Kidney (tissue), 14 donors: ENCODE data around the gene TMEM178B. TPM values are rescaled to one million over a fixed set of nuclear protein-coding genes. Genes with fewer than 3 reads are reported as not detected.

ENCODE experiments used
- DNase-seq, 5 donors: peaks; one replicate each; pipeline ENCODE4 v3.0.0-alpha.2; 2013 to 2020
- FAIRE-seq: peaks from 2 replicates; lab custom pipeline; 2012; peaks lifted over from hg19 to GRCh38; lab: Jason Lieb, UNC
- H3K27ac ChIP-seq, 2 donors: one replicate each; pipeline ENCODE4 v1.7.0; 2013; ENCODE audit warnings: low read depth in 2 of 2, low read length in 2 of 2, inconsistent platforms in 1 of 2
- H3K27me3 ChIP-seq: one replicate; pipeline ENCODE4 v1.7.1; 2013; ENCODE audit warnings: low read length, inconsistent platforms; ENCODE audit not compliant: control insufficient read depth, insufficient read depth
- H3K36me3 ChIP-seq, 3 donors: one replicate each; pipeline versions ENCODE4 v1.7.0 to v1.7.1; 2013; ENCODE audit warnings: low read length in 3 of 3, control low read depth in 1 of 3, inconsistent platforms in 1 of 3; ENCODE audit not compliant: insufficient read depth in 3 of 3, control insufficient read depth in 2 of 3
- H3K4me1 ChIP-seq, 3 donors: one replicate each; pipeline versions ENCODE4 v1.7.0 to v1.7.1; 2013; ENCODE audit warnings: low read length in 3 of 3, inconsistent platforms in 1 of 3, low read depth in 1 of 3; ENCODE audit not compliant: control insufficient read depth in 2 of 3, insufficient read depth in 2 of 3
- H3K4me3 ChIP-seq, 3 donors: one replicate each; pipeline versions ENCODE4 v1.7.0 to v1.8.1; 2013; ENCODE audit warnings: low read length in 3 of 3, control low read depth in 1 of 3, inconsistent platforms in 1 of 3
- H3K9ac ChIP-seq, 3 donors: one replicate each; pipeline versions ENCODE4 v1.7.0 to v1.7.1; 2013; ENCODE audit warnings: low read length in 3 of 3, control low read depth in 1 of 3, inconsistent platforms in 1 of 3
- H3K9me3 ChIP-seq, 3 donors: one replicate each; pipeline versions ENCODE4 v1.7.0 to v1.7.1; 2013; ENCODE audit warnings: low read length in 3 of 3, control low read depth in 1 of 3, inconsistent platforms in 1 of 3; ENCODE audit not compliant: control insufficient read depth in 2 of 3, insufficient read depth in 1 of 3
- intact Hi-C: fragments of 100-400 bp; cut with DNase I; formaldehyde crosslinking; loops from one replicate; pipeline ENCODE4 v1.11.1; 2022
- polyA plus RNA-seq: library from polyadenylated mRNA; stranded (reverse); fragments of 350-450 nt; fragmentation: Illumina TruSeq; extraction: RNeasy Lipid Tissue Mini Kit (QIAGEN cat#74804); gene quantifications from one replicate; pipeline ENCODE4 v1.2.3, GENCODE V29; 2014; ENCODE audit warnings: low read depth, low replicate concordance; ENCODE audit not compliant: insufficient read depth
- total RNA-seq: library from RNA; stranded (reverse); fragmentation: NEBNext Ultra II Directional; extraction: Animal tissue kit (Norgen Biotek cat#: 25700); gene quantifications from one replicate; pipeline ENCODE4 v1.2.1, GENCODE V29; 2021
- TF ChIP-seq, protein P1 (sequence below): IDR thresholded peaks from 3 replicates; pipeline ENCODE4 v1.5.1; 2012; ENCODE audit warnings: mild to moderate bottlenecking, moderate library complexity, borderline replicate concordance; ENCODE audit not compliant: insufficient read depth; ENCODE audit errors: extremely low read depth
- donor health status: control.
- donor health status: control.
- donor health status: control.
- donor health status: control.
- donor health status: control.
- donor health status: DM: yes; HTN: yes; CAD: no.
- donor health status: Normal renal cell carcinoma (clear cell type).

The TMEM178B gene
- total and polyA plus RNA-seq, 2 donors from 2014 or later = 0.58 to 20.0 TPM

DNA sequence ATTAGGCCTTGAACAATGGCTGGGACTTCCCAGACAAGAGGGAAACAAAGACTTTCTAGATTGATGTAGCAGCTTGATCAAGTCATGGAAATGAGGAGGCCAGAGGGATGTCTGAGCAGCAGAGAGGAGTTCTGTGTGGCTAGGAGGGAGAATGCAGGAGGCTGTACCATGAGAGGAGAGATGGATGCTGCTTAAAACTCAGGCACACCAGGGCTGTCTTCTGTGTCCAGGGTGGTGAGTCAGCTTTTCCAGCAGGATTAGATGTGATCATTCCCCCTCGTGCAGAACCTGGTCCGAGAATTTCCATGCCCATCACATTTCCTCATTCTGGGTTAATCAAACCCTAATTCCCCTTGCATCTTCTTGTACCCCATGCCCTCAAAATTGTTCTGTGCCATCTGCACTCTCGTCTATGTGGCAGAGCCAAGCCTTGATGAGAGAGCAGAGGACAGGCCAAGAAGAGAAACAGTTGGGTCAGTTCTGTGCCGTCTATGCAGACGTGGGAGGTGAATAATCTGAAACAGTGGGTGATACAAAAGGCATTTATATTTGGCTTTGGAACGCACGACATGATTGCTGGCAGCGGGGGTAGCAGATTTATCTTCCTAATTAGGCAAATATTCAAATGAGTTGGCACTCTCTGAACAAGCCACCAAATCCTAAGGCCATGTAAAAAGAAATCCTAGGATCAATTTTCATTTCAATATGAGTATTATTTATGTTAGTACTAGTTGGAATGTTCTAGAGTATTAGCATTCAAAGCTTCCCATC lies 160.7 kb downstream of the TMEM178B start:
- no peaks in the 10 kb centered on the region for H3K4me1 ChIP-seq
- H3K9me3 ChIP-seq = no peaks in the 10 kb centered on the region
- FAIRE-seq (no peak), DNase-seq (no peak)
- intact Hi-C loops = no loop called here
- H3K27ac ChIP-seq = no peak overlapping the region
- H3K36me3 ChIP-seq = no peaks in the 10 kb centered on the region
- H3K4me3 ChIP-seq = no peak overlapping the region
- no peak overlapping the region for H3K9ac ChIP-seq
- no peaks in the 10 kb centered on the region for H3K27me3 ChIP-seq
- TF ChIP-seq, protein P1, sequence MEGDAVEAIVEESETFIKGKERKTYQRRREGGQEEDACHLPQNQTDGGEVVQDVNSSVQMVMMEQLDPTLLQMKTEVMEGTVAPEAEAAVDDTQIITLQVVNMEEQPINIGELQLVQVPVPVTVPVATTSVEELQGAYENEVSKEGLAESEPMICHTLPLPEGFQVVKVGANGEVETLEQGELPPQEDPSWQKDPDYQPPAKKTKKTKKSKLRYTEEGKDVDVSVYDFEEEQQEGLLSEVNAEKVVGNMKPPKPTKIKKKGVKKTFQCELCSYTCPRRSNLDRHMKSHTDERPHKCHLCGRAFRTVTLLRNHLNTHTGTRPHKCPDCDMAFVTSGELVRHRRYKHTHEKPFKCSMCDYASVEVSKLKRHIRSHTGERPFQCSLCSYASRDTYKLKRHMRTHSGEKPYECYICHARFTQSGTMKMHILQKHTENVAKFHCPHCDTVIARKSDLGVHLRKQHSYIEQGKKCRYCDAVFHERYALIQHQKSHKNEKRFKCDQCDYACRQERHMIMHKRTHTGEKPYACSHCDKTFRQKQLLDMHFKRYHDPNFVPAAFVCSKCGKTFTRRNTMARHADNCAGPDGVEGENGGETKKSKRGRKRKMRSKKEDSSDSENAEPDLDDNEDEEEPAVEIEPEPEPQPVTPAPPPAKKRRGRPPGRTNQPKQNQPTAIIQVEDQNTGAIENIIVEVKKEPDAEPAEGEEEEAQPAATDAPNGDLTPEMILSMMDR = no peak

DNA sequence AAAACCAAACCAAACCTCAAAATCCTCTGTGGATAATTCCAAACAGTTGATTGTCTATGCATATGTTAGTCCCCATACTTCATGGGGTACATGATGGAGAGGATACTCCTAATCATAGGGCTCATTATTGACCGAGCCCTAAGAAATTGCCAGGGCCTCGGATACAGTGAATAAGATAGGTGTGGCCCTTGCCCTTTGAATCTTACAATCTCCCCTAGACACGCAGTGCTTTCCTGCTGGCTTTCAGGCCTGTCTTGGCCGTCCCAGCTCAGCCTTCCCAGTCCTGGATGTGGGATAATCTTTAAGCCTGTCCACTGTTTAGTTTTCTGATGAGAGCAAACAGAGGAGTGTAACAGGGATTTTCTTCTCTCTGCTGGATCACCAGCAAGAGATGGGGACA lies 161.8 kb downstream of the TMEM178B start:
- intact Hi-C loops = no loop called here

DNA sequence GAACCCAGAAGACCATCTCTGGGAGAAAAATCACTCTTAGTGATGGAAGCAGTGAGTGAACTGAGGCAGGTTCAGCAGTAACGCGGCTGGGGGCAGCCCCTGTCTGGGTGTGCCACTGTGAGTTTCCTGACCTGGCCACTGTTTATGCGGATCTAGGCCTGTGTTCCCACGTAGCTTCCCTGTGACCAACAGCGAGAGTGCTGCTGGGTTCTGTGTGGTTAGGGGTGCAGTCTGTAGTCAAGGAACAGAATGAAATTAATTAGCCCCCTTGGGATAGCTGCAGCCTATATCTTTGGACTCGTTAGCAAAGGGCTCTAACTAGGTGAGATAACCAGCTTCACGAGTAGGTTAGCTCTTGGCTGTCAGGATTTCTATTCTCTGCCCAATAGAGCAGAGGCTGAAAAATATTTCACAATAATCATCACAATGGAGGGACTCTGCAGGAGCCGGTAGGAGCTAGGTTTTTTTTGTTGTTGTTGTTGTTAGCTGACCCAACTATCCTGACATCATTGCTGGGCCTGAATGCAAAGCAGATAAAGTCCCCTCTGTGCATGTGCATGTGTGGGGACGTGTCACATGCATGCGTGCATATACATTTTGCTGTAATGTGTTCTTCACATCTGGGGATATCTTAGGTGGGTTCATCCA lies 164.9 kb downstream of the TMEM178B start:
- Histone ChIP-seq H3K36me3 (no peaks in the 10 kb centered on the region), H3K4me1 (no peaks in the 10 kb centered on the region), H3K9me3 (no peaks in the 10 kb centered on the region), H3K27me3 (no peaks in the 10 kb centered on the region), H3K4me3 (no peak overlapping the region), H3K9ac (no peak overlapping the region), H3K27ac (no peak overlapping the region)
- FAIRE-seq = no peak
- intact Hi-C loops = no loop called here
- no peak for DNase-seq
- TF ChIP-seq, protein P1 = no peak

More for the DNA sequence above, 161.8 kb downstream of the TMEM178B start:
- Histone ChIP-seq H3K27me3 (no peaks in the 10 kb centered on the region), H3K9ac (no peak overlapping the region), H3K4me3 (no peak overlapping the region), H3K4me1 (no peaks in the 10 kb centered on the region), H3K36me3 (no peaks in the 10 kb centered on the region), H3K9me3 (no peaks in the 10 kb centered on the region), H3K27ac (no peak overlapping the region)
- TF ChIP-seq, protein P1 = no peak
- DNase-seq = no peak
- no peak for FAIRE-seq
